ENCODE results near the gene CA7. TPM values are rescaled to one million over a fixed set of nuclear protein-coding genes. Genes with fewer than 3 reads are reported as not detected.

CA7 gene
- total and polyA plus RNA-seq, 2 donors (not counting 1 experiment from before 2014, with no cell fraction given): not detected

- TF ChIP-seq EZH2 (IDR thresholded peaks at IDR 0.05; ENCODE audit: low read length, missing control alignments): no peak
- TF ChIP-seq CTCF (conservative IDR thresholded peaks at IDR 0.05 in 1 of 2, IDR thresholded peaks at IDR 0.05 in 1 of 2; ENCODE audit: low read depth in 1 of 2, low read length in 2 of 2): no peak
- H3K79me2 ChIP-seq (ENCODE audit: control insufficient read depth, insufficient read depth, low read length): no peaks in the 10 kb centered on the region
- no peaks in the 10 kb centered on the region for H3K4me1 ChIP-seq (ENCODE audit: control insufficient read depth, extremely low read depth, insufficient read depth, low read length)
- no peak within 1 kb of the TSS for H3K4me2 ChIP-seq (ENCODE audit: extremely low read depth, insufficient read depth, low read length)
- no peak within 1 kb of the TSS for H3K9ac ChIP-seq (ENCODE audit: insufficient read depth, low read length)
- no peaks in the 10 kb centered on the region for H3K27me3 ChIP-seq (ENCODE audit: control insufficient read depth, insufficient read depth, low read length)
- H3K27ac ChIP-seq (ENCODE audit: insufficient read depth, low read length): no peak within 1 kb of the TSS
- H2AFZ ChIP-seq (ENCODE audit: low read length): no peak within 1 kb of the TSS
- H3K4me3 ChIP-seq (replicated peaks in 1 of 4; ENCODE audit: control extremely low read depth in 1 of 4, insufficient read depth in 1 of 4, low read depth in 3 of 4, low read length in 4 of 4): no peak within 1 kb of the TSS
- no peaks in the 10 kb centered on the region for H4K20me1 ChIP-seq (ENCODE audit: control insufficient read depth, extremely low read depth, insufficient read depth, low read length)
- H3K36me3 ChIP-seq (ENCODE audit: control insufficient read depth, insufficient read depth, low read length): peaks cover 12% of the 10 kb centered on the region
- H3K9me3 ChIP-seq (ENCODE audit: control insufficient read depth, insufficient read depth, low read depth, low read length): no peaks in the 10 kb centered on the region
- no peak for DNase-seq (ENCODE audit: low read depth in 2 of 2)
Measured at GRCh38 chr16:66801320-66802105, 42.7 kb upstream of the CA7 start, which contains the start of gene TERB1. TERB1 (minus strand) TSS chr16:66801584; CDS start chr16:66796798, 4,786 bp downstream.

GRCh38 chr16:66802159-66802558, 42.1 kb upstream of the CA7 start:
- Histone ChIP-seq H3K36me3 (ENCODE audit: control insufficient read depth, insufficient read depth, low read length) (peaks cover 12% of the 10 kb centered on the region), H3K4me2 (ENCODE audit: extremely low read depth, insufficient read depth, low read length) (no peak overlapping the region), H4K20me1 (ENCODE audit: control insufficient read depth, extremely low read depth, insufficient read depth, low read length) (no peaks in the 10 kb centered on the region), H2AFZ (ENCODE audit: low read length) (no peak overlapping the region), H3K27me3 (ENCODE audit: control insufficient read depth, insufficient read depth, low read length) (no peaks in the 10 kb centered on the region), H3K4me1 (ENCODE audit: control insufficient read depth, extremely low read depth, insufficient read depth, low read length) (no peaks in the 10 kb centered on the region), H3K79me2 (ENCODE audit: control insufficient read depth, insufficient read depth, low read length) (no peaks in the 10 kb centered on the region), H3K9me3 (ENCODE audit: control insufficient read depth, insufficient read depth, low read depth, low read length) (no peaks in the 10 kb centered on the region), H3K27ac (ENCODE audit: insufficient read depth, low read length) (no peak overlapping the region), H3K4me3 (replicated peaks in 1 of 4; ENCODE audit: control extremely low read depth in 1 of 4, insufficient read depth in 1 of 4, low read depth in 3 of 4, low read length in 4 of 4) (no peak overlapping the region), H3K9ac (ENCODE audit: insufficient read depth, low read length) (no peak overlapping the region)
- TF ChIP-seq CTCF (conservative IDR thresholded peaks at IDR 0.05 in 1 of 2, IDR thresholded peaks at IDR 0.05 in 1 of 2; ENCODE audit: low read depth in 1 of 2, low read length in 2 of 2) (no peak), EZH2 (IDR thresholded peaks at IDR 0.05; ENCODE audit: low read length, missing control alignments) (no peak)
- no peak for DNase-seq (ENCODE audit: low read depth in 2 of 2)

DNA sequence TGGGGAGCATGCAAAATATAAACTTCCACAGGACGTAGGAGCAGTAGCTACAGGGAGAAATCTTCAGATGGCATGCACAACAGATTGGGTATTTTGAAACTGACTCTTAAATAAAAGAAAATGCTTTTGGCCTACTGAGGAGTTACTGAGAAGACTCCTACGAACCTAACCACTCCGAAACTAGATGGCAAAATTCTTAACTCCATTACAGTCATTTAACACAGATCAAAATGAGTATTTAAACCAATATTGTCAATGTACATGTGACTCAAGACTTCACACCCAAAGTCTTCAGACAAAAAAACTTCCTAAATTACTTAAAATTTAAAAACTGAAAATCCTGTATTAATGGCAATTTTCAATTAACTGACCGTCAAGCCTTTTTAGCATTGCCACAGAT, 34.4 kb upstream of the CA7 start:
- TF ChIP-seq EZH2 (IDR thresholded peaks at IDR 0.05; ENCODE audit: low read length, missing control alignments) (no peak), CTCF (conservative IDR thresholded peaks at IDR 0.05 in 1 of 2, IDR thresholded peaks at IDR 0.05 in 1 of 2; ENCODE audit: low read depth in 1 of 2, low read length in 2 of 2) (no peak)
- Histone ChIP-seq H4K20me1 (ENCODE audit: control insufficient read depth, extremely low read depth, insufficient read depth, low read length) (no peaks in the 10 kb centered on the region), H3K9ac (ENCODE audit: insufficient read depth, low read length) (no peak overlapping the region), H3K79me2 (ENCODE audit: control insufficient read depth, insufficient read depth, low read length) (no peaks in the 10 kb centered on the region), H3K9me3 (ENCODE audit: control insufficient read depth, insufficient read depth, low read depth, low read length) (no peaks in the 10 kb centered on the region), H3K27me3 (ENCODE audit: control insufficient read depth, insufficient read depth, low read length) (no peaks in the 10 kb centered on the region), H3K4me2 (ENCODE audit: extremely low read depth, insufficient read depth, low read length) (no peak overlapping the region), H2AFZ (ENCODE audit: low read length) (no peak overlapping the region), H3K27ac (ENCODE audit: insufficient read depth, low read length) (no peak overlapping the region), H3K4me1 (ENCODE audit: control insufficient read depth, extremely low read depth, insufficient read depth, low read length) (no peaks in the 10 kb centered on the region), H3K36me3 (ENCODE audit: control insufficient read depth, insufficient read depth, low read length) (peaks cover 6% of the 10 kb centered on the region), H3K4me3 (replicated peaks in 1 of 4; ENCODE audit: control extremely low read depth in 1 of 4, insufficient read depth in 1 of 4, low read depth in 3 of 4, low read length in 4 of 4) (no peak overlapping the region)
- DNase-seq (ENCODE audit: low read depth in 2 of 2): no peak

Data from fibroblast of lung (primary cell).